Endothelial cell of umbilical vein (primary cell): ENCODE measurements around the gene SIGLEC9. TPM values are rescaled to one million over a fixed set of nuclear protein-coding genes. Genes with fewer than 3 reads are reported as not detected.

ENCODE experiments used
- BruUV-seq: library from RNA; stranded (reverse); fragments of 400-500 nt; replicated peaks from 2 replicates; lab custom pipeline; 2021; lab: Mats Ljungman, UMichigan
- CTCF ChIA-PET: fragments of 300-600, 350-600 bp; sonication (Branson Sonifier 250); formaldehyde crosslinking; loops from one replicate; lab custom pipeline; 2021; ENCODE audit warnings: antibody characterized with exemption, inconsistent platforms; lab: Charles Lee
- POLR2A ChIA-PET: fragments of 300-600, 350-600 bp; sonication (Branson Sonifier 250); formaldehyde crosslinking; loops from one replicate; lab custom pipeline; 2021; ENCODE audit warnings: antibody characterized with exemption, inconsistent platforms; lab: Charles Lee
- DNase-seq: peaks from one replicate; pipeline ENCODE4 v3.0.0-alpha.2; 2011; ENCODE audit warnings: low read depth, low spot score
- FAIRE-seq: peaks from 2 replicates; lab custom pipeline; 2011; peaks lifted over from hg19 to GRCh38; lab: Jason Lieb, UNC
- H2AFZ ChIP-seq: 2 replicates; pipeline ENCODE4 v1.6.0; 2012; ENCODE audit warnings: low read depth, low read length, control low read depth, inconsistent platforms
- H3K27ac ChIP-seq: 2 replicates; pipeline ENCODE4 v1.5.1; 2011; ENCODE audit warnings: low read depth, mild to moderate bottlenecking, control low read depth, low read length, moderate library complexity; ENCODE audit not compliant: insufficient read depth
- H3K27me3 ChIP-seq, 2 experiments: 2 replicates each; pipeline versions ENCODE4 v1.6.0 to v1.6.1; 2011; ENCODE audit warnings: low read length in 2 of 2, mixed read lengths in 1 of 2; ENCODE audit not compliant: control insufficient read depth in 2 of 2, insufficient read depth in 2 of 2
- H3K36me3 ChIP-seq, 2 experiments: 2 replicates in 1 of 2; 3 replicates in 1 of 2; pipeline ENCODE4 v1.5.1; 2011; ENCODE audit warnings: low read length in 2 of 2, mild to moderate bottlenecking in 1 of 2, moderate library complexity in 1 of 2; ENCODE audit not compliant: control insufficient read depth in 2 of 2, insufficient read depth in 2 of 2; ENCODE audit errors: extremely low read depth in 1 of 2
- H3K4me1 ChIP-seq: 3 replicates; pipeline ENCODE4 v1.5.1; 2011; ENCODE audit warnings: mild to moderate bottlenecking, low read length; ENCODE audit not compliant: control insufficient read depth, insufficient read depth; ENCODE audit errors: extremely low read depth
- H3K4me2 ChIP-seq: 2 replicates; pipeline ENCODE4 v1.6.1; 2011; ENCODE audit warnings: low read length, control low read depth, mixed read lengths; ENCODE audit not compliant: insufficient read depth
- H3K4me3 ChIP-seq, 3 experiments: fragments of 200-600 bp in 1 of 3; sonication (generic), shearing (Covaris generic) in 1 of 3; replicated peaks in 1 of 3; 2 replicates each; pipeline ENCODE4 v1.5.1; 2011 to 2016; ENCODE audit warnings: control low read depth in 3 of 3, low read length in 3 of 3, mild to moderate bottlenecking in 2 of 3, inconsistent platforms in 1 of 3, low read depth in 1 of 3, moderate library complexity in 1 of 3; ENCODE audit not compliant: insufficient read depth in 1 of 3
- H3K79me2 ChIP-seq: 2 replicates; pipeline ENCODE4 v1.6.0; 2012; ENCODE audit warnings: low read length, inconsistent platforms; ENCODE audit not compliant: control insufficient read depth, insufficient read depth
- H3K9ac ChIP-seq: replicated peaks from 2 replicates; pipeline ENCODE3; 2011; ENCODE audit warnings: low read length, control low read depth; ENCODE audit not compliant: insufficient read depth; ENCODE audit errors: extremely low read depth
- H3K9me1 ChIP-seq: replicated peaks from 3 replicates; pipeline ENCODE4 v1.6.0; 2011; ENCODE audit warnings: mild to moderate bottlenecking, low read length; ENCODE audit not compliant: control insufficient read depth, insufficient read depth; ENCODE audit errors: extremely low read depth
- H3K9me3 ChIP-seq: replicated peaks from 2 replicates; pipeline ENCODE4 v1.5.1; 2012; ENCODE audit warnings: low read length, inconsistent platforms; ENCODE audit not compliant: control insufficient read depth, insufficient read depth
- H4K20me1 ChIP-seq: replicated peaks from 2 replicates; pipeline ENCODE3; 2011; ENCODE audit warnings: mild to moderate bottlenecking, low read length; ENCODE audit not compliant: control insufficient read depth, insufficient read depth; ENCODE audit errors: extremely low read depth
- EZH2 ChIP-seq: IDR thresholded peaks from 2 replicates; pipeline ENCODE4 v1.6.1; 2012; ENCODE audit warnings: borderline replicate concordance, low read depth, mild to moderate bottlenecking, moderate library complexity, low read length, inconsistent platforms; ENCODE audit not compliant: severe bottlenecking
- FOS ChIP-seq: IDR thresholded peaks from 2 replicates; pipeline ENCODE4 v1.6.1; 2011; ENCODE audit warnings: mild to moderate bottlenecking, low read length, moderate library complexity, borderline replicate concordance; ENCODE audit not compliant: insufficient read depth
- GATA2 ChIP-seq: IDR thresholded peaks from 2 replicates; pipeline ENCODE4 v1.7.0; 2011; ENCODE audit warnings: low read depth, mild to moderate bottlenecking, moderate library complexity, mixed read lengths, low read length; ENCODE audit not compliant: insufficient read length, insufficient read depth
- JUN ChIP-seq: IDR thresholded peaks from 2 replicates; pipeline ENCODE4 v1.6.1; 2011; ENCODE audit warnings: borderline replicate concordance, low read depth; ENCODE audit not compliant: insufficient read length, insufficient read depth
- MYC ChIP-seq: IDR thresholded peaks from one replicate; pipeline ENCODE4 v1.6.1; 2011; ENCODE audit warnings: mild to moderate bottlenecking, low read depth, low read length
- POLR2A ChIP-seq: IDR thresholded peaks from 2 replicates; pipeline ENCODE4 v1.6.1; 2012; ENCODE audit warnings: low read depth, mild to moderate bottlenecking, control low read depth, low read length
- POLR2AphosphoS5 ChIP-seq: IDR thresholded peaks from 2 replicates; pipeline ENCODE4 v1.6.1; 2012; ENCODE audit warnings: low read depth, mild to moderate bottlenecking, control low read depth, low read length, moderate library complexity; ENCODE audit not compliant: insufficient read depth
- dilution Hi-C: fragments of 300-500 bp; cut with MboI; formaldehyde crosslinking; loops from one replicate; pipeline ENCODE4 v1.15.0; 2019; ENCODE audit warnings: low sequenced_read_pairs; ENCODE audit not compliant: extremely low pct_ligation_motif_present
- intact Hi-C: fragments of 100-400 bp; cut with micrococcal nuclease; formaldehyde crosslinking; loops from one replicate; pipeline ENCODE4 v1.10.0; 2022
- polyA plus RNA-seq, 4 experiments: library from polyadenylated mRNA; depleted of rRNA in 3 of 4; stranded (reverse) in 3 of 4; unstranded in 1 of 4; fragments of >200 nt; gene quantifications; 2 replicates each; pipeline versions ENCODE4 v1.2.1 to v1.2.3, GENCODE V29; 2011 to 2012; ENCODE audit warnings: missing spikeins in 1 of 4
- total RNA-seq: library from RNA; stranded (reverse); gene quantifications from 2 replicates; pipeline ENCODE4 v1.2.3, GENCODE V29; 2021
- TF ChIP-seq, protein P1 (sequence below), 2 donors: IDR thresholded peaks; 1 replicate in 1 of 2; 2 replicates in 1 of 2; pipeline ENCODE4 v1.5.1; 2011; ENCODE audit warnings: low read length in 2 of 2, mild to moderate bottlenecking in 2 of 2, moderate library complexity in 2 of 2, control low read depth in 1 of 2, inconsistent platforms in 1 of 2, low read depth in 1 of 2; ENCODE audit not compliant: insufficient read depth in 1 of 2; ENCODE audit errors: extremely low read depth in 1 of 2

The SIGLEC9 gene
- total and polyA plus RNA-seq, 2 donors (not counting 3 experiments of a cell fraction or from before 2014, with no cell fraction given) = not detected

DNA sequence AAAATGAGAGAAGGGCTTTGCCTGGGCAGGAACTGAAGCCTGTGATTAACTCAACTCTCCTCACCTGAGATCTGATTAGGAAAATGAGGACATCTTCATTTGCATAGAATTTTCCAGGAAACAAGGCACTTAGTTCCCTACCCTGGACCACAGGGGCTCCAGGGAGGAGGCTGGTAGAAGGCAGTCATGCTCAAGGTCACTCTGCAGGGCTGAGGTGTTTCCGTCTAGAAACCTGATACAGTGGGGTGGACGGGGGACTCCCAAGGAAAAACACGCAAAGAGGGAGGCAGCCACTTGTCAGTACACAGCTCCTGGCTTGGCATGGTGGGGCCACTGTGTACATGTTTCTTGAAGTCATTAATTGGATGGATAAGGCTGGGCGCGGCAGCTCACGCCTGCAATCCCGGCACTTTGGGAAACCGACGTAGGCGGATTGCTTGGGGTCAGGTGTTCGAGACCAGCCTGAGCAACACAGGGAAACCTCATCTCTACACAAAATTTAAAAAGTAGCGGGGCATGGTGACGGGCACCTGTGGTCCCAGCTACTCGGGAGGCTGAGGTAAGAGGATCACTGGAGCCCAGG is 48.0 kb upstream of the SIGLEC9 start:
- no peak for TF ChIP-seq POLR2AphosphoS5
- TF ChIP-seq MYC = no peak
- TF ChIP-seq, protein P1, sequence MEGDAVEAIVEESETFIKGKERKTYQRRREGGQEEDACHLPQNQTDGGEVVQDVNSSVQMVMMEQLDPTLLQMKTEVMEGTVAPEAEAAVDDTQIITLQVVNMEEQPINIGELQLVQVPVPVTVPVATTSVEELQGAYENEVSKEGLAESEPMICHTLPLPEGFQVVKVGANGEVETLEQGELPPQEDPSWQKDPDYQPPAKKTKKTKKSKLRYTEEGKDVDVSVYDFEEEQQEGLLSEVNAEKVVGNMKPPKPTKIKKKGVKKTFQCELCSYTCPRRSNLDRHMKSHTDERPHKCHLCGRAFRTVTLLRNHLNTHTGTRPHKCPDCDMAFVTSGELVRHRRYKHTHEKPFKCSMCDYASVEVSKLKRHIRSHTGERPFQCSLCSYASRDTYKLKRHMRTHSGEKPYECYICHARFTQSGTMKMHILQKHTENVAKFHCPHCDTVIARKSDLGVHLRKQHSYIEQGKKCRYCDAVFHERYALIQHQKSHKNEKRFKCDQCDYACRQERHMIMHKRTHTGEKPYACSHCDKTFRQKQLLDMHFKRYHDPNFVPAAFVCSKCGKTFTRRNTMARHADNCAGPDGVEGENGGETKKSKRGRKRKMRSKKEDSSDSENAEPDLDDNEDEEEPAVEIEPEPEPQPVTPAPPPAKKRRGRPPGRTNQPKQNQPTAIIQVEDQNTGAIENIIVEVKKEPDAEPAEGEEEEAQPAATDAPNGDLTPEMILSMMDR (IDR thresholded peaks at IDR 0.05; ENCODE audit: extremely low read depth in 1 of 2, insufficient read depth in 1 of 2, low read depth in 1 of 2, low read length in 2 of 2) = no peak
- TF ChIP-seq POLR2A = no peak
- TF ChIP-seq GATA2 = no peak
- no peak for TF ChIP-seq EZH2
- TF ChIP-seq JUN = no peak
- no peak for TF ChIP-seq FOS
- H3K9me1 ChIP-seq = no peaks in the 10 kb centered on the region
- dilution Hi-C loops = no loop called here

More for the DNA sequence above, 48.0 kb upstream of the SIGLEC9 start:
- FAIRE-seq (no peak), DNase-seq (no peak)
- no peaks in the 10 kb centered on the region for H3K27me3 ChIP-seq
- H3K4me3 ChIP-seq = no peak overlapping the region
- no peak overlapping the region for H3K9ac ChIP-seq
- no peak overlapping the region for H2AFZ ChIP-seq
- CTCF ChIA-PET = no interaction called here
- no peaks in the 10 kb centered on the region for H3K9me3 ChIP-seq
- BruUV-seq = no TSS peak
- no peaks in the 10 kb centered on the region for H3K79me2 ChIP-seq
- H4K20me1 ChIP-seq = no peaks in the 10 kb centered on the region
- POLR2A ChIA-PET = no interaction called here
- intact Hi-C loops = no loop called here
- no peaks in the 10 kb centered on the region for H3K4me1 ChIP-seq
- no peak overlapping the region for H3K4me2 ChIP-seq
- no peak overlapping the region for H3K27ac ChIP-seq
- H3K36me3 ChIP-seq = no peaks in the 10 kb centered on the region
